ENCODE results near the gene TNNC1.

Gene TNNC1

DNA sequence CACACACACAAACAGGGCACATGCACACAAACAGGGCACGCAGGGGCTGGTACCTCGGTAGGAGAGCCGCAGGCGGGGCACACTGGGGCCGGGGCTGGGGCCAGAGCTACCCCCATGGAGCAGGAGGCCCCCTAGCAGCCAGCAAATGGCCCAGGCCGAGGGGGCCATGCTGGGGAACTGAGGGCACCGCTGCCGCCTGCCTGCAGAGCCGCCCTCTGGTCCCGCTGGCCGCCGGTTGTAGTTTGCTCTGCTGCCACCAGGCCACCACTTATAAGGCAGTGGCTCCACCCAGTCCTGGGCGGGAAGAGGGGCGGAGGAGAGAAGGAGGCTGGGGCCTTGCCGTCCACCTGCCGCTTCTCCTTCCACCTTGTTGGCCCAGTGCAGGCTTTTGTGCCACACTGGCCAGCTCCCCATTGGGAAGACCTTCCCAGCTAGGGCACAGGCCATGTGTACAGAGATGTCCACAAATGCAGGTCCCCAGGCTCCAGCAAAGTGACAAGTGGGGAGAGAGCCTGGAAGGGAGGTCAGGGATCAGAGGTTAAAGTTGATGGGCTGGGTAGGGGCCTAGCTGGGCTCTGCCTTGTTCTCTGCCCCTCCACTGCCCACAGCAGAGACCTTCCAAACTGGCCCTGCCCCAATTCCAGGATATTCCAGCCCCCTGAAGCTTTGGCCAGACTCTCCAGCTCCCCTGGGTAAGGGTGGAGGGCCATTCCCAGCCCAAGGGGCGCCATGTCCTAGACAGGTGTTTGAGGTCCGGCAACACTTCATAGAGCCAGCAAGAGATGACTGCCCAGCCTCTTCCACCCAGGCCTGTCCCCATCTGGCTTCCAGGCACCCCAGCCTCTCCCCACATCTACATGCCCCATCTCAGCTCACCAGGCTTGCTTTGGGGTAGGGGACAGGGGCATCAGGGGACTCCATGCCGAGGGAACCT lies 8.7 kb downstream of the TNNC1 start, which contains the start of gene SEMA3G:
Gene SEMA3G, minus strand, starts transcription at position 244 of the 934 bp plus-strand sequence. Its CDS starts 76 bp downstream, at position 168.
- H3K4me3 ChIP-seq (ENCODE audit: low read depth, low read length), result no peak within 1 kb of the TSS
- DNase-seq (ENCODE audit: low read depth), result peak; percentile 82
- TF ChIP-seq, protein P1, sequence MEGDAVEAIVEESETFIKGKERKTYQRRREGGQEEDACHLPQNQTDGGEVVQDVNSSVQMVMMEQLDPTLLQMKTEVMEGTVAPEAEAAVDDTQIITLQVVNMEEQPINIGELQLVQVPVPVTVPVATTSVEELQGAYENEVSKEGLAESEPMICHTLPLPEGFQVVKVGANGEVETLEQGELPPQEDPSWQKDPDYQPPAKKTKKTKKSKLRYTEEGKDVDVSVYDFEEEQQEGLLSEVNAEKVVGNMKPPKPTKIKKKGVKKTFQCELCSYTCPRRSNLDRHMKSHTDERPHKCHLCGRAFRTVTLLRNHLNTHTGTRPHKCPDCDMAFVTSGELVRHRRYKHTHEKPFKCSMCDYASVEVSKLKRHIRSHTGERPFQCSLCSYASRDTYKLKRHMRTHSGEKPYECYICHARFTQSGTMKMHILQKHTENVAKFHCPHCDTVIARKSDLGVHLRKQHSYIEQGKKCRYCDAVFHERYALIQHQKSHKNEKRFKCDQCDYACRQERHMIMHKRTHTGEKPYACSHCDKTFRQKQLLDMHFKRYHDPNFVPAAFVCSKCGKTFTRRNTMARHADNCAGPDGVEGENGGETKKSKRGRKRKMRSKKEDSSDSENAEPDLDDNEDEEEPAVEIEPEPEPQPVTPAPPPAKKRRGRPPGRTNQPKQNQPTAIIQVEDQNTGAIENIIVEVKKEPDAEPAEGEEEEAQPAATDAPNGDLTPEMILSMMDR (IDR thresholded peaks at IDR 0.05; ENCODE audit: insufficient read depth, low read depth, low read length, missing control alignments), result peak; percentile 52

DNA sequence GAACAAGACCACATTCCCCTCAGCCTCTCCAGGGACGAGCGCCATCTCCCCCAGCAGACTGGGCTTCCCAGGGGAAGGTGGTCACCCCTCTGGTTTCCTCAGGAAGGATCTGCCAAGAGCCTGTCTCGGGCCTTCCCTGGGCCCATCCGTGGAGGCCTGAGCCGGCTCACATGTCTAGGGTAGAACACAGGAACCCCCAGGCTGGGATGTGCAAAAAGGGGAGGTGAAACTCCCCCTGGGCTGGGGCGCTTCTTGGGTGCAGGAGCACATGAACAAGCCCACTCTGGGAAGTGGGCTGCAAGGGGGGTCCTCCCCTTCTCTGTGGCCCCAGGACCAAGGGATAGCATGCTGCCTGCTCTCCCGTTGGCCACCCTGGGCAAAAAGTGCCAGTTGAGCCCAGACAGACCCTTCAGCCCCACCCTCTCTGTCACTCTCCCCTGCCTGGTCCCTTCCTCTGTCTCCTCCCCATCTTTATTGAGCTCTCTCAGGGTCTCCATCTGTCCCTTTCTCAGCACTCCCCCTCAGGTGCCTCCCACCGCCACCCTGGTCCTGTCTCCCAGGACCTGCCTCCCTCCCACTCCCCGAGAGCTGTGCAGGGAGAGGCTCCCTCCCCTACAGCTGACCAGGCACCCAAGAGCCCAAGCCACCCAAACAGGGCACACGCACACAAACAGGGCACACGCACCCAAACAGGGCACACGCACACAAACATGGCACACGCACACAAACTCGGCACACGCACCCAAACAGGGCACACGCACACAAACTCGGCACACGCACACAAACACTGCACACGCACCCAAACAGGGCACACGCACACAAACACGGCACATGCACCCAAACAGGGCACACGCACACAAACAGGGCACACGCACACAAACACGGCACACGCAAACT lies 9.8 kb downstream of the TNNC1 start:
- TF ChIP-seq, protein P1 (IDR thresholded peaks at IDR 0.05; ENCODE audit: insufficient read depth, low read depth, low read length, missing control alignments), result no peak
- DNase-seq (ENCODE audit: low read depth), result no peak
- no peak overlapping the region for H3K4me3 ChIP-seq (ENCODE audit: low read depth, low read length)

DNA sequence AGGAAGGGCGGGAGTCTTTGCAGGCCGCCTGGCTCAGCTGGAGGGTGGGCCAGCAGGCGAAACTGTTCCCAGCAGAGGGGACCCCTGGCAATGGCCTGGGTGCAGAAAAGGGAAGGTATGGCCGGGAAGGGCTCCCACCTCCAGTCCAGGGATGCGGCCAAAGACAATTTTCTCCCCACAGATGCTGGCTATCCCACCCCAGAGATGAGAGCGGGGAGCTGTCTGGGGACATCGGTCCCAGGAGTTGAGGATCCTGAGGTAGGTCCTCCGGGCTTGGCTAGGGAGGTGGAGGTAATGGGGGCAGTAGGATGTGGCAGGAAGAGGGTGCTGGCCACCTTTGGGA lies 10.6 kb downstream of the TNNC1 start:
- H3K4me3 ChIP-seq (ENCODE audit: low read depth, low read length), result no peak overlapping the region
- TF ChIP-seq, protein P1 (IDR thresholded peaks at IDR 0.05; ENCODE audit: insufficient read depth, low read depth, low read length, missing control alignments), result no peak
- no peak for DNase-seq (ENCODE audit: low read depth)

DNA sequence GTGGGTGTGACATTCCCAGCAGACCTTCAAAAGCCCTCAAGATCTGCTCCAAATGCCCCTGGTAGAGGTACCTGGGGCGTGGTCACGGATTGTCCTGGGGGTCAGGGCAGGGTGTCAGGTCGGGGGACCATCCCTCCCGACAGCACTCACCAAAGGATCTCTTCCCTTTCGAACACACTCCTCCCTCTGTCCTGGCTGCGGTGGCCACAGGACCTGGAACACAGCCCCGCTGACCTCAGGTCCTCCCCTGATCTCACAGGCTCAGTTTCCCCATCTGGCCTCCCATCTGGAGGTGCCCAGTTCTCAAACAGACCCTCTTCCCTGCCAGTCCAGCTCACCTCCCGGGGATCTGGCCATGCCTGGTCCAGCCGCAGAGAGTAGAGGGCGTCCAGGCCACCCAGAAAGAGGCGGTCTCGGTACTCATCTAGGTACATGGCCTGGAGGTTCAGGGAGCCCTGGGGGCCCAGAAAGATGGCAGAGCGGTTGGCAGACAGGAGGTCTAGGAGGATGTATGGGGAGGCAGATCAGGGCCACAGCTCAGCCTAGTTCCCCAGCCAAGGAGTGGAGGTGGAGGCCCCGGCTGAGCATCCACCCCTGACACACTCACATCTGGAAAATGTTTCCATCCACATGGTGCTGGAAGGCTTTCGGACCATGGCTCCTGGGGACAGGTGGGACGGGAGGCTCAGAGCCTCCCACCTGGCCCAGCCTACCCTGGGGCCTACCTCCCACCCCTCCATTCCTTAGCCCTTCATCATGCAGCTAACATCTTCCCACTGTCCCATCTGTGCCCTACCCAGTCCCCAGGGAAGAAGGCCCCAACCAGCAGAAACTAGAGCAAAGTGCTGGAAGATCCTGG lies 11.2 kb downstream of the TNNC1 start:
- H3K4me3 ChIP-seq (ENCODE audit: low read depth, low read length), result no peak overlapping the region
- TF ChIP-seq, protein P1 (IDR thresholded peaks at IDR 0.05; ENCODE audit: insufficient read depth, low read depth, low read length, missing control alignments), result no peak
- no peak for DNase-seq (ENCODE audit: low read depth)

DNA sequence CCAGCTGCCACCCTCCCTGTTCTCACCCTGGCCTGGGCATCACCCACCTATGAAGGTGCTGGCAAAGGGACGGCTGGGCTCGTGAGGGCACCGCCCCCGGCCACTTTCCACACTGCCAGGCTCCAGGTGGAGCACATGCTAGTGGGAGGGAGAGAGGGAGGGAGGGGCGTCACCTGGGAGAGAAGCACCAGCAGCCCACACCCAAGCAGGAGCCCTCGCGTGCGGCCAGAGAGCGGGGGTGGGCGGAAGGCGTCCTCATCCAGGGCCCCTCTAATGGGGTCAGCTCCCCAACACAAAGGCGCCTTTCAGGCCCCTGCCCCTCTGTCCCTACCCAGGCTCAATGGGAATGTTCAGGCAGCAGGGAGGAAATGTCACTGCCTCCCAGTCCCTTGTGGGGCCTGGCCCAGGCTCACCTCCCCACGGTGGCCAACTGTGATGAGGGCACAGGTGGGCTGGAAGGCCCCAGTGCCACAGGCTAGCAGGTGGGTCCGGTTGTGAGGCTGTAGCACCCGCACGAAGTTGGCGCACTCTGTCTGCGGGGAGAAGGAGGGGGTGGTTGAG lies 12.0 kb downstream of the TNNC1 start:
- no peak for DNase-seq (ENCODE audit: low read depth)
- H3K4me3 ChIP-seq (ENCODE audit: low read depth, low read length), result no peak overlapping the region
- TF ChIP-seq, protein P1 (IDR thresholded peaks at IDR 0.05; ENCODE audit: insufficient read depth, low read depth, low read length, missing control alignments), result no peak
